Measurements from ENCODE around the gene LAMC3.
A peak's percentile ranks its signal among the peaks of the same experiment; 100 is the strongest.
"Not testable (repeated sequence)": the region's sequence is repeated elsewhere in the genome, so short reads cannot be mapped to it uniquely, and the experiment has no call there.

The LAMC3 gene

DNA sequence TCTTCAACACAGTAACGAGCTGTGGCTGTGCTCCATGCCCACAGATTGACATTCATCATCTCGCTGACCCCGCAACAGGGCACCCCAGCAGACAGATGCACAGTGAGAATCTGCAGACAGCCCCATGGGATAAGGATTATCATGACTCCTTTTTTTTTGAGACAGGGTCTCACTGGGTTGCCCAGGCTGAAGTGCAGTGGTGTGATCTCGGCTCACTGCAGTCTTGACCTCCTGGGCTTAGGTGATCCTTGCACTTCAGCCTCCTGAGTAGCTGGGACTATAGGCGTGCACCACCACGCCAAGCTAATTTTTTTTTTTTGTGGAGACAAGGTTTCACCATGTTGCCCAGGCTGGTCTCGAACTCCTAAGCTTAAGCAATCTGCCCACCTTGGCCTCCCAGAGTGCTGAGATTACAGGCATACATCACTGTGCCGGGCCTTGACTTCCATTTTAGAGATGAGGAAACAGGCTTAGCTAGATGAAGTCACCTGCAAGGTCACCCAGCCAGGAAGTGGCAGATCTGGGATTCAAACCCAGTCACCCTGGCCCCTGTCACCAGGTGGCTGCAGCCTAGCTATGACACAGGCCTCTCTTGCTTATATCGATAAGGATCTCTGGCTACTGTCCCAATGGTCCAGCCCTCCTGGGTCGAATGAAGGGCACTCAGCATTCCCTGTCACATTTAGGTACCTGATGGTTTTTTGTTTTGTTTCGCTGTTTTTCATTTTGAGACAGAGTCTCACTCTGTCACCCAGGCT lies 92.4 kb downstream of the LAMC3 start:
- no peak for DNase-seq

DNA sequence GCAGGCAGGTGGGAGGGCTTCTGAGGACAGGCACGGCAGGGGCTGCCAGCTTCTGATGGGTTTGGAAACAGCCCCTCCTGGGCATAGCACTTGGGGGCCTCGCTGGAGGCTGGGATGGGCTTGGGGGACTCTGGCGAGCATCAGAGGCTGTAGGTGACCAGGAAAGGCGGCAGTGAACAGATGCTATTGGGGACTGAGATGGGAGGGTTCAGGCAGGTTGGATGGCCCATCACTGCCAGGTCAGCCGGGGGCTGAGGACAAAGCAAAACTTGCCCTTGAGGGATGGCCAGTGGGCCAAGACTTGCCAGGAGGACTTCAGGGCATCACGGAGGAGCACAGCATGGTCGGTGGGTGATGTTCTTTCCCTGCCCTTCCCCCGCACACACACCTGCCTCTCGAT lies 94.0 kb downstream of the LAMC3 start:
- no peak for DNase-seq

DNA sequence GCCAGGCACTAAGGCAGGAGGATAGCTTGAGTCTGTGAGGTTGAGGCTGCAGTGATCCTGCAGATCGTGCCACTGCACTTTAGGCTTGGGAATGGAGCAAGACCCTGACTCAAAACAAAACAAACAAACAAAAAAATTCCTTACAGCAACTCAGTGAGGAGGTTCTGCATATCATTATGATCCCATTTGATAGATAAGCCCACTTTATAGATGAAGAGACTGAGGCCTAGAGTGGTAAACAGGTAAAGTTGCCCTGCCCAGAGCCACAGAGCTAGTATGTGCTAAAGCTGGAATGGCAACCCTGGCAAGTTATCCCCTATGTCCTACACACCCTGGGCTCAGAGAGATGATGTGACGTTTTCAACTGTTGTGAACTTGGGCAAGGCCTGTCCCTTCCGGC lies 94.6 kb downstream of the LAMC3 start:
- DNase-seq = no peak

DNA sequence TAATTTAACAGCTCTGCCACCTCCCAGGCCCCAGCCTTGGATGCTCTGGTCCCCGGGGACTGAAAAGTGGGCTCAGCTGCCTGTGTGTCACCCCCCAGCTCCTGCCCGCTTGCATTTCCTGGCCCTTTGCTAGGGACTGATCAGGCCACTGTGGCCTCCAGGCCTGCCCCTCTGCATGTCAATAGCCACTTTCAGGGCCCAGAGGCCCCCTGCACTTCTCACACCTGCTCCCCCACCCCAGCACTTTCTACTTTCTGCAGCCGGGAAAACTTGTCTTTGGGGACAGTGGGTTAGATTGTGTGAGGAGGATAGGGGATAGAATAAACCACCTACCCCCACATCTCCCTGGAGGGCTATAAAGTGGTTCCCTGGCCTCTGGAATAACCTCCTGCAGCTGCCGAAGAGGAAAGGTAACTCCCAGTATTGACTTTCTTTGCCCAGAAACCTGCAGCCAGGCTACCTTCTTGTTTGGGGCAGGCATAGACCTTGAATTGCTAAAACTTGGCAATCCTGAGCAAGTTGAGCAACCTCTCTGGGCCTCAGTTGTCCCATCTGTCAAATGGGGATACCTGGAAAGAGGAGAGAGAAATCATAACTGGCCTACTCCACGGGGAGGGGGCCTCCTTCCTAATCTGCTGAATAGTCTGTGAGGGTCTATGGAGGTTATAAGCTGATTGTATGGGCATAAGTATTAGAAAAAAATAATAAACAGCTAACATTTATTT lies 95.2 kb downstream of the LAMC3 start:
- DNase-seq = no peak

DNA sequence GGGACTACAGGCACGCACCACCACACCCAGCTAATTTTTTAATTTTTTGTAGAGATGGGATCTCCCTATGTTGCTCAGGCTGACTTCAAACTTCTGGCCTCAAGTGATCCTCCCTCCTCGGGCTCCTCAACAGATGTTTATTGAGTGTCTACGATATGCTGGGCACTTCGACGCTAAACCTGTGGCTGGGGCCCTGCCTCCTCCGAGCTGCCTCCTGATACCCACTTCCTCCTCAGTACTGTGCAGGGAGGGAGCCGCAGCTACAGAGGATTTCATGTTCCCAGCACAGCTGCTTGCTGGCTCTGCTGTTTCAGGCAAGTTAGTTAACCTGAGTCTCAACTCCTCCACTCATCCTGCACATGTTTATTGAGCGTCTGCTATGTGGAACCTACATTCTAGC lies 97.0 kb downstream of the LAMC3 start:
- DNase-seq = no peak

DNA sequence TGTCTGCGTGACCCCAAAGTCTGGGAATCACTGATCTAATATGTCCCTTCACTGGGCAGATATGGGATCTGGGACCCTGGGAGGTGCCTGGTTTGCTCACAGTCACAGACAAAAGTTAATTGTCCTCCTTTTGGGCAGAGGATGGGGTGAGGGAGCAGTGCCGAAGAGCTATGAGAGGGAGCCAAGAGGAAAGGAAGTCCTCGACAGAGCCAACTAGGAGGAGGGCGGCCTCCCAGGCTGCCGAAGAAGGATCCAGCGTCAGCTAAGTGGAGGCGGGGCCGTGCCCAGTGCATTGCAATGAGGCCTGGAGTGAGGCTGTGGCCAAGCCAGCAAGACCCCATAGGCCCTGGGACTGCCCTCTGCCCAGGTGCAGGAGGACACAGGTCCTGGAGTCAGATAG lies 98.8 kb downstream of the LAMC3 start:
- DNase-seq = no peak

DNA sequence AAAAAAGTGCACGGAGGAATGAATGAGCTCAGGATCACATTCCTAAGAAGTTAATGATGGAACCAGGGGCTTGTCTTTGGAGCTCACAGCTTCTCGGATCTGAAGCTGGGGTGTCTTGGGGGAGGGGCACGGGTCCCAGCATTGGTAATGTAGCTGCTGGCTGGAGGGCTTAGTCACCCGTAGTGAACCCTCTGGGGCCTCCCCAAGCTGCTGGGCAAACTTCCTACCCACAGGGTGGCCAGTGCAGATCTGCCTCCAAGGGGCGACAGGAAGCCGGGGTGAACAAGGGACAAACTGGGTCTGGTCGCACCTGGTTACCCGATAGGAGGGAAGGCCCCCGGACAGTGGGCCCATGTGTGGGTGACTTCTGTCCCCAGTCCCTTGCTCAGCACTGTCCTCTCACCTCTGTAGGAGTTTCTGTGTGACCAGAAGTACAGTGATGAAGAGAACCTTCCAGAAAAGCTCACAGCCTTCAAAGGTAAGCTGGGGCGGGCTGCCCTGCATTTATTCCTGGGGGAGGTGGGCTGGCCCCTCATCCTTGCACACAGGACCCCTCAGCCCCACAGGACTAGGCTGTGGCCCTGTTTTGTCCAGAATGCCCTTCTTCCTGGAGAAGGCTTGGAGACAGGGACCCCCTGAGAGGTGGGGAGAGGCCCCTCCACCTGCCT lies 102.3 kb downstream of the LAMC3 start:
- no peak for DNase-seq

DNA sequence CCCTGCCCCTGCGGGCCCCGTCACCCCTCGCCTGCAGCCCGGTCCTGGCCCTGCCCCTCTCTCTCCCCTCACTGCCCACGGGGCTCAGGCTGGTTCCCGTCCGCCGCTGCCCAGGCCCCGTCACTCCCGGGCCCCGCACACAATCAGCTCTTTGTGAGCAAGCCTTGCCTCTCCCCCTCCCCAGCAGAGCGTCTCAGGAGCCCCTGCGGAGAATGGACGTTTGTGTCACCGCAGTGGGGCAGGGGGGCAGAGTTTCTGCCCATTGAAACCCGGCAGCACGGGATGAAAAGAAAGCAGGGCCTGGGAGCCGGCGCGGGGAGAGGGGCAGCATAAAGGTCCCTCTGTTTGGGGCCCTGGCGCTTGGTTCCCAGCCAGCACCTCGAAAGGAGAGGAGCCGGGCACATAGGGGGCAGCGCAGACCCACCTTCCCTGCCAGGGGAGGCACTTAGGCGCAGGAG lies 102.9 kb downstream of the LAMC3 start:
- no peak for DNase-seq

DNA sequence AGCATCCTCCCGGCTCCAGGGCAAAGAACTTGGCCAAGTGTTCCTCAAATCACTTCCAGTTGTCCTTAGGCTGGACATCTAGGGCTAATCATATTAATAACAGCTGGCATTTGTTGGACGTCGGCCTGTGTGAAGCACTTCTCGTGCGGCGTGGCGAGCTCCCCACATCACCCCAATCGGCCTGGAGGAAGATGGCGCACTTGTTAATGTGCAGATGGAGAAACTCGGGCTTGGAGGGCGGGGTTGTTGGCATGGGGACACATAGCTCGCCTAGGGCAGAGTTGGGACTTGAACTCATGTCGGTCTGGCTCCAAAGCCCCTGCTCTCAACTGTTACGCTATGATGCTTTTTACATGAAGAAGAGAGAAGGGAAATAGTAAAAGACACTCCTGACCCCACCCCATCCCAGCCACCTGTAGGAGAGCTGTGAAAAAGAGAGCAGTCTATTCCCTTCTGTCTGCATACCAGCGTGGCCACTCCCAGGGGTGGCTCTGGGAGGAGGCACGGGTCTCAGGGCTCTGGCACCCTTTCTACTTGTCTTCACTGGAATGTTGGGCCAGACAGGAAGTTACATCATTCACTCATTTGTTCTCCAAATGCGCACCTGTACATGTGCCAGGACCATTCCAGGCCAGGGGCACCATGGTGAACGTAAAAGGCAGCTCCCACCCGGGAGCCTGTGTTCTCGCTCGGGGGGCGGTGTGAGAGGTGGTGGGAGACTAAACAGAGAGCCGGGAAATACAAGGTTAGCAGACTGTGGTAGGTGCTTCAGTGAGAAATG lies 103.6 kb downstream of the LAMC3 start:
- DNase-seq = no peak

DNA sequence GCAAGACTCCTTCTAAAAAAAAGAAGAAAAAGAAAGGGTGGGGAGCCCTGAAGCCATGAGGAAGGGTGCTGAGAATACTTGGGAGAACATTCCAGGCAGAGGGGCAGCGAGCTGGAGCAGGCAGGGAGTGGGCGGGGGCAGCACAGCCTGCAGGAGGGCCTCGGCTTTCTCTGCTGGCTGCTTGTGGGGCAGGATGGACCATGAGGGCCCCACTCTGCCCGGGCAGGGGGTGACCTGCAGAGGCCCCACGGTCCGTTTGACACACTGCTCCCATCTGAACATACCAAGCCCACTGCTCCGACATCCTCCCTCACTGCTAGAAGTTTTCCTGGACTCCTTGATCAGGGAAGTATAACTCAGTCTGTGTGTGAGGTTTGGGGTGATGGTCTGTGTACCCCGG lies 104.7 kb downstream of the LAMC3 start:
- DNase-seq = no peak

DNA sequence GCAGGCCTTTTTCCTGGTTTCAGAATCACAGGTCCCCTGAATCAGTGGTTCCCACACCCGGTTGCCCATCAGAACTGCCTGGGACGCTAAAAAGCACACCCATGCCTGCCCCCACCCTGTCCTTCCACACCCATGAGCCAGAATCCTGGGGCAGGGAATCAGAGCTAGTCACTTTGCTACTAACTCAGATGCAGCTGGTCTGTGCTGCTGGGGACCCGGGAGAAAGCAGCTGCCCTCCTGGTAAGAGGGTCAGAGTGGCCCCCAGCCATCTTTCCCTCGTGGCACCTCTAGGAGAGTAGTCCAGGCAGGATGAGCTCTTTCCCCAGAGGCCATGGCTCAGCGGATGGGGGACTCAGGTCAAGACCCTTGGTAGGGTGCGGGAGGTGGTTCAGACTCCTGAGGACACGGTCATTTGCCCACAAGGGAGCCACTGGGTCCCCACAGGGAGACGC lies 105.1 kb downstream of the LAMC3 start:
- DNase-seq = no peak

DNA sequence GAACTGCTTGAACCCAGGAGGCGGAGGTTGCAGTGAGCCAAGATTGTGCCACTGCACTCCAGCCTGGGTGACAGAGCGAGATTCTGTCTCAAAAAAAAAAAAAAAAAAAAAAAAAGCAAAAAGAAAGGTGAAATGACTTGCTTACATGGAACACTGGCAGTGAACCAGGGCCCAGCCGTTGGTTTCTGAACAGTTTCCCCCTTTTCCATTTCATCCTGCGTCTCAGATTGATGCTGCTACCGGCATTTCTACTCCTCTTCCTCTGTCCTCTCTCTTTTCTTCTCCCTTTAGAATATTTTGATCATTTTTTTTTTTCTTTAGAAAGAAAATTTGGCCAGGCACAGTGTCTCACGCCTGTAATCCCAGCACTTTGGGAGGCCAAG lies 106.4 kb downstream of the LAMC3 start:
- DNase-seq = not testable (repeated sequence)

DNA sequence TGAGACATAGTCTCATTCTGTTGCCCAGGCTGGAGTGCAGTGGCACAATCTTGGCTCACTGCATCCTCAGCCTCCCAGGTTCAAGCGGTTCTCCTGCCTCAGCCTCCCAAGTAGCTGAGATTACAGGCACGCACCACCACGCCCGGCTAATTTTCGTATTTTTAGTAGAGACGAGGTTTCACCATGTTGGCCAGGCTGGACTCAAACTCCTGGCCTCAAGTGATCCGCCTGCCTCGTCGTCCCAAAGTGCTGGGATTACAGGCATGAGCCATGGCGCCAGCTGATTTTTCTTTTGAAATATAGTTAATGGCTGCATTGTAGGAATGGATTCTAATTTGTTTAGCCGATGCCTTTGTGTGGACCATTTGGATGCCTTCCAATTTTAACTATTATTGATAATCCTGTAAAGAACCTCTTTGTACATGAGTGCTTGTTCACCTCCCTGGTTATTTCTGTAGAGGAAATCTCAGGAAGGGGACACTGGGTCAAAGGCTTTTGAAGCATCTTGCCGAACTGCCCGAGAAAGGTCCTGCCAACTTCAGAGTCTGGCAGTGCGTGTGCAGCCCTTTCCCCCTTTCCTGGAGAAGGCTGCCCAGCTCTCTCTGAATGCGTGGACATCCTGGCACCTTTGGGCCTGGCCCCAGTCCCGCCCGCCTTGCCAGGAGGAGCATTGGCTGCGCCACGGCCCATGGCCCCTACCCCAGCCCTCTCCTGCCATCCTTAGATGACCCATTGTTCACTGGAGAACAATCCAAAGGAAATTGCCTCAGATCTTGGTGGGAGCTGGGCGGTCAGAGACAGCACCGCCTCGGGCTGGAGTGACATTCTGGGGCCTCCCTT lies 107.5 kb downstream of the LAMC3 start:
- no peak for DNase-seq

DNA sequence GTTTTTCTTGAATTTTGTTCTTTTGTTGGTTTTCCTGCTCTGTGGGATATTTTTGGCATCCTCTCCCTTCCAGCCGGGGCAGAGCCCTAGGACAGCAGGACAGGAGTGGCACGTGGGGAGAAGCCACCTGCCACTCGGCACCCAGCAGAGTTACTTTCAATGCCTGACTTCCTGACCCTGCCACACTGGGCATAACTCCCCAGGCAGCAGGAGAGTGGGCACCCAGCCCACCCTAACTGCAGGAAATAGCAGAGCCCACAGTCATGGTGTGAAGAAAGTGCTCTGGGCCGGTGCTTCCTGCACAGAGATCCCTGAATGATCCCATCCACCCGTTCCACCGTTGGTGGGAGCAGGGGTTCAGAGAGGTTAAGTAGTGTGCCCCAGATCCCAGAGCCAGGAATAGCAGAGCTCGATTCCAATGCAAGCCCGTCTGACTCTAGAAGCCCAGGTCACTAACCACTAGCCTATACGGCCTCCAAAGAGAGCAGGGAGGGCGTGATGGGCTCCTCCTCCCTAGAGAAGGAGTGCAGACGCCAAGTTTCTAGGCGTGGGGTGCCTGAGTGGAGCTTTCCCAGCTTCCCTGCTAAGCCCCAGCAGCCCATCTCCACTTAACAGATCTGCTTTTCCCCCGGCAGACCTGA lies 108.3 kb downstream of the LAMC3 start:
- no peak for DNase-seq

DNA sequence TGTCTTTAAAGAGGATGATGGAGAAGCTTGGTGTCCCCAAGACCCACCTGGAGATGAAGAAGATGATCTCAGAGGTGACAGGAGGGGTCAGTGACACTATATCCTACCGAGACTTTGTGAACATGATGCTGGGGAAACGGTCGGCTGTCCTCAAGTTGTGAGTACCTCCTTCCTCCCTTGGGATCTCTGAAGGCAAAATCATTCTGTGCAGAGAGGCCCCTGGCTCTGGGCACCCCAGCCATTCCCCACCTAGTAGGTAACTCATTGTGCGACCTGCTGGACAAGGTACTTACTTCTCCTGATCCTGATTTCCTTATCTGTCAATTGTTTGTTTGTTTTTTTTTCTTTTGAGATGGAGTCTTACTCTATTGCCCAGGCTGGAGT lies 108.8 kb downstream of the LAMC3 start:
- no peak for DNase-seq

DNA sequence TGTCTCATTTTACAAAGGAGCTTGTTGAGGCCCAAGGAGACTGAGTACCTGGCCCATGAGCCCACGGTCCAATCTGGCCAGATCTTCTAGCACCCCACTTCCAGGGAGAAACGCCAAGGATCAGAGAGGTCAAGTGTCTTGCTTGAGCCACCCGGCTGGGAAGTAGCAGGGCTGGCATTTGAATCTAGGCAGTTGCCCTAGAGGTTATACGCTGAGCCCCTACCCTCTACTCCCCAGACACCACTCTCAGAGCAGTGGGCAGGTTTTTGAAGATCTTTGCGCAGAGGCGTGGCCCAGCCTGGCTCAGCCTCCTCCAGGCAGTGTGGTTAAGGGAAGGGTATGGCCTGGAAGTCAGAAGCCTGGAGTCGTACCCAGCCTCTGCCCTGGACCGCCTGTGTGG lies 110.6 kb downstream of the LAMC3 start:
- no peak for DNase-seq

DNA sequence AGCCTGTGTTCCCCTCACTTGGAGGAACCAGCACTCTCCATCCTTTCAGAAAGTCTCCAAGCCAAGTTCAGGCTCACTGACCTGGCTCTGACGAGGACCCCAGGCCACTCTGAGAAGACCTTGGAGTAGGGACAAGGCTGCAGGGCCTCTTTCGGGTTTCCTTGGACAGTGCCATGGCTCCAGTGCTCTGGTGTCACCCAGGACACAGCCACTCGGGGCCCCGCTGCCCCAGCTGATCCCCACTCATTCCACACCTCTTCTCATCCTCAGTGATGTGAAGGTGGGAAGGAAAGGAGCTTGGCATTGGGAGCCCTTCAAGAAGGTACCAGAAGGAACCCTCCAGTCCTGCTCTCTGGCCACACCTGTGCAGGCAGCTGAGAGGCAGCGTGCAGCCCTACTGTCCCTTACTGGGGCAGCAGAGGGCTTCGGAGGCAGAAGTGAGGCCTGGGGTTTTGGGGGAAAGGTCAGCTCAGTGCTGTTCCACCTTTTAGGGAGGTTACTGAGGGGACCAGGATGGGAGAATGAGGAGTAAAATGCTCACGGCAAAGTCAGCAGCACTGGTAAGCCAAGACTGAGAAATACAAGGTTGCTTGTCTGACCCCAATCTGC lies 111.8 kb downstream of the LAMC3 start:
- DNase-seq = no peak

DNA sequence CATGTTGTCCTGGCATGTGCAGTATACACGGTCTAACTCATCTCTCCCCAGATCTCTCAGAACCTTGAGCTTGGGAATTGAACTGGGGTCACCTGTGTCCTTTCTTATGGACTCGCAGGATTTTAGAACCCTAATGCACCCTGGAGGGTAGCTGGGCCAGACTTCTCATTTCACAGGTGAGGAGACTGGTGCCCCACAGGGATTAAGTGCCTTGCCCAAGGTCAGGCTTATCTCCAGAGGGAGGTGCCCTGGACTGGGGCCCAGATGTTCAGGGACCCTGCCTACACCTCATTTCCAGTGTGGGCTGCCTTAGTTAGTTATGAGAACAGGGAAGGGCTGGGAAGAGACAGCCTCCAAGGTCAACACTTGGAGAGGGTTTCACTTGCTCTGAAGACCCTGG lies 112.4 kb downstream of the LAMC3 start:
- DNase-seq = no peak

DNA sequence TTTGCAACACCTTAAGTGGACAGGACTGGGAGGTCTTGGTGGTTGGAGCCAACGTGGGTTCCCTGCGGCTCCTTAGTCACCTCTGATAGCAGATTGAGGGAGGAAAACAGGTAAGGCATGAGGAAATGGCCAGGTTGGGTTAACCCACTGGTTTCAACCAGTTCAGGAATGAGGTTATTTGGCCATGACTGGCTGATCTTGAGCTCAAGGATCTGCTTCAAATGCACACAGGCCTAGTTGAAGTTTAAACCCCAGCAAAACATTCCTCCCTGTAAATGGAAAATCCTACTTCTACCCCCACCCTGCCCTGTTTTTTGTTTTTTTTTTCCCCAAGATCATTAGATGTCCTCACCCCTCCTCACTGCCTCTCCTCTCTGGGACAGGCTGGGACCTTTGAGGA lies 113.2 kb downstream of the LAMC3 start:
- no peak for DNase-seq

DNA sequence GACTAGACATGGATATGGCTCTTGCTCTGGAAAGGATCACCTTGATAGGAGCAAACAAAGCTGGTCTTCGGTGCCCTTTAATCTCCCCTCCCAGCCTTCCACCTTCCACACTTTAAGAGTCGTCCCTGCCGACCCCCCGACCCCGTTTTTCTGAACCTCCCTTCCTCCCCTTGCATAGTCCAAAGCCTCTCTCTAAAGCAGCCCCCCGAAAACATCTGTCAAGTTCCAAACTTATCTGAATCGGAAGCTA lies 116.0 kb downstream of the LAMC3 start:
- DNase-seq = no peak

DNA sequence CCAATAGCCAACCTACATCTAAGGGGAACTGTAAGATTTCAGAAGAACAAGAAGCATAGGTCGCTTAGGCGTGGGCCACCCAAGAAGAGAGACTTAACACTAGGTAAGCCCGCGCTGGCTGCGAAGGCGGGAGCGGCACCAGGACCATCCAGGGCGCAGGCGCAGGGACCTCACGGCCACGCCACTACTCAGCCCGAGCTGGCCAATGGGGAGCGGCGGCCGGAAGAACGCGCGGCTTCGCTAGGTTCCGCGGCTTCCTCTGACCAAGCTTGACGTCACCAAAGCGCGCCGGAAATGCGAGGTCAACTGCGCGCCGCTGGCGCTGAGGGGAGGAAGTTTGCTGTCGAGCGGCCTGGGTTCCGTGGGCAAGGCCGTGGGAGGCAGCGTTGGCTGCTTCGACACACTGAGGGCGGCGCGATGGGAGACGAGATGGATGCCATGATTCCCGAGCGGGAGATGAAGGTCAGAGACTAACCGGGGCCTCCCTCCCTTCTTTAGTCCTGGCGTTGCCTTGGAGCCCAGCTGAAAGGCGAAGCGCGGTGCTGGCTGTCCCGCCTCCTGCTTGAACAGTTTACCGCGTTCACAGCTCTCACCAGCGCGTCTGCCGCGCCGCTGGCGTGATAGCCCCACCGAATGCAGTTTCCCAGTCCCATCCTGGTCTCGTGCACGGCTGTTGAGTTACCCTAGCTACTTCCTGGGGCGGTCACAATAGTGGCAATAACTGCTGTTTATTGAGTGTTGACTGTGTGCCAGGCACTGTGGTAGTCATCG lies 116.5 kb downstream of the LAMC3 start, which contains the start of gene NUP214:
Gene NUP214 (plus strand): TSS at position 299 of the 771 bp plus-strand sequence. CDS start 119 bp downstream, at position 418.
- DNase-seq = peak; percentile 98 to 100 (median 99)

Measured in activated CD4-positive, CD25-positive, alpha-beta regulatory T cell (primary cell).